HG03135 (cell line): ENCODE measurements around the gene PITX2.

ENCODE experiments used
- ATAC-seq: cut with Tn5 transposase; IDR thresholded peaks from one replicate; pipeline ENCODE4 v1.9.1; 2021; ENCODE audit warnings: mild to moderate bottlenecking, moderate library complexity; ENCODE audit not compliant: unreplicated experiment

PITX2 gene

DNA sequence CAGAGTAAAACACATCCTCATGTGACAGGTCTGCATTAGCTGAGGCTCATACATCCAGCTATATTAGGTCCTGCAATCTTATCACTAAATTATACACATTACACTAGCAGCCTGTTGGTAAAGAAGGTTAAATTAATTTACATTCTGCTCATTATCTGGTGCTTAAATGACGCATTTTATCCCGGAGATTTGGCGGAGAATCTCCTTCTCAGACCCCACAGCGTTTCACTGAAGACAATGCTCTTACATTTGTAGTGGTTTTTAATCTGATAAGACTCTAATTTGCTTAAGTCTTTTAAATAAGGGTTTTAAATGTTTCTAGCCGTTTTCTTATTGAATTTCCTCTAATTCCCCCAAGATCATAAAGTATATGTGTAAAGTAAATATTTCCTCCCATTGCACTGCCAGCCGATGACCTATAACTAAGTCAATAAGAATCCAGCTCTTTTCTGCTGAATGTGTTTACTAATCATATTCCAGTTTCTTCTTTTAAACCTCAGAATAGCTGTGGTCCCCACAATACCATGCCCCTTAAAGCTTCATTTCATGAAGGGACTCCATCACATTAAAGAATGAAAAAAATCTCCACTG lies 2.1 kb upstream of the PITX2 start:
- ATAC-seq: no peak

DNA sequence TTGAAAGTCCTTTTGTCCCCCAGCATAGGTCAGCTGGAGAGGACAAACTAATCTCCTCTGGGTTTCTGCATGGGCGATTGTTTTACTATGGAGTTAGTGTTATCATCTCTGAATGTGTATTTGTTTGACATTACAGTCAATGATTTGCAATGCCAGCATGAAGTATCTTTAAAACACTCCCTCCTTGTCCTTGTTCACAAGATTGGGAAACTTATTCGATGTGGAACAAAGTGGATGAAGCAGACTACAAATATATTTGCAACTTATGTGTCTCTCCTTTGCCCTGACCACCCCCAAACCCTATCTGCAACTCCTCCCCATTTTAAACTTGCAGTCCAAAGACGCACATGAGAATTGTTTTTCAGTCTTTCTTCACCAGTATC lies 1.5 kb upstream of the PITX2 start:
- ATAC-seq: no peak

DNA sequence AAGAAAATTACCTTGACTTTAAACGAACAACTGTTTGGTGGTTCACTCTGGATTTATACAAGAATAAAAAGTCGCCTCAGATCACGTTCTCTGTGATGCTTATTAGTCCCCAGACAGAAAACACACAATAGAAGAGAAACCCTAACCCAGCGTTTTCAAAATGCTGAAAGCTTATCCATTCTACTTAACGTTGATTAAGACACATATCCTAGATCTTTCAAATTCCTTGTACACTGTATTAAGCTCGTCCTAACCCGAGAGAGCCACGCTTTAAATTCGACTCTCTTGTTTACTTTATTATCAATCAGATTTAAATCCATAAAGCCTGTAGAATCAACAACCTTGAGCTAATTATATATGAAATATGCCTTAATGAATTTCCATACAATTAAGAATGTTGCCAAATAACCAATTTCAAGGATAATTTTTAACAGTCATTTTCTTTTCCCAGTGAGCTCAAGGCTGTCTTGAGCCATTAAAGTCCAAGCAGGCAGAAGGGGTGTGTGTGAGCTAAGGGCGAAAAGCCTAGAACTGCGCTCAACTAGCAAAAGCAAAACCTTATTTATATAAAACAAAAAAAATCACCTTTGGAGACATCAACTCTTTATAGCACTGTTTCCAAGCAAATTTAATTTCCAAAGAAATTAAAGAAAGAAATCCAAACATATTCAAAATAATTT lies 981 bp upstream of the PITX2 start:
- no peak for ATAC-seq

DNA sequence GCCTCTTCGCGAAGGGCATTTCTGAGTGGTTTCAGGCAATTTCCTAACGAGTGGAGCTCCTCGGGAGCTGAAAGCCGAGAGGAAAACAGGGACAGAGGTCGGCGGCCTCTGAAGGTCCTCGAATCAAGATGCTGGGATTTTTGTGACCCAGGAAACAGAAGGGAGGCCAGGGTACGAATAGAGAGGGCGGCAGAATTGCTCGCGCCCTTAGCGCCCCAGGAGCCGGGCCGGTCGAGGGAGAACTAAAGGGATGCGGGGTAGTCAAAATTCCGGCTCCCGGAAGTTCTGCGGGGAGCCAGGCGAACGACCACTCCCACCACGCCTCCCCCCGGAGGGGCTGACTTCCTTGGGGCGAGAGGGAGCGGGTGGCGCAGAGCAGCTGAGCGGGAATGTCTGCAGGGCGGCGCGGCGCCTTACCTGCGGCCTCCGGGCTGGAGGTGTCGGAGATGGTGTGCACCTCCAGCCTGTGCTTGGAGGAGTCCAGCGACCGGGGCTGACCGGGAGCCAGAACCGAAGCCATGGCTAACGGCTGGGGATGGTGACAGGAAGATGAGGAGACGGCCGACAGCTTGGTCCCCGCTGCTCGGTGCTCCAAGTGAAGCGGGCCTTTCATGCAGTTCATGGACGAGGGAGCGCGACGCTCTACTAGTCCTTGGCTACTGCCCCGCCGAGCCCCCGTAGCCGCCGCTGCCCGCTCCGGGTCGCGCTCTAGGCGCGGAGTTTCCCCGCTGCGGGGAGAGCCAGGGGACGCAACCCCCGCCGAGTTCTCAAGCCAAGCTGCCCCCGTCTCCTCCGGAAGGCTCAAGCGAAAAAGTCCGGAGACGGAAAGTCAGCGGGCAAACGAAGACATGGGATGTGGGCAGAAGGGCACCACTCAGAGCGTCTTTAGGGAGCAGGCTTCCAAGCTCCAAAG lies 782 bp downstream of the PITX2 start:
- no peak for ATAC-seq

DNA sequence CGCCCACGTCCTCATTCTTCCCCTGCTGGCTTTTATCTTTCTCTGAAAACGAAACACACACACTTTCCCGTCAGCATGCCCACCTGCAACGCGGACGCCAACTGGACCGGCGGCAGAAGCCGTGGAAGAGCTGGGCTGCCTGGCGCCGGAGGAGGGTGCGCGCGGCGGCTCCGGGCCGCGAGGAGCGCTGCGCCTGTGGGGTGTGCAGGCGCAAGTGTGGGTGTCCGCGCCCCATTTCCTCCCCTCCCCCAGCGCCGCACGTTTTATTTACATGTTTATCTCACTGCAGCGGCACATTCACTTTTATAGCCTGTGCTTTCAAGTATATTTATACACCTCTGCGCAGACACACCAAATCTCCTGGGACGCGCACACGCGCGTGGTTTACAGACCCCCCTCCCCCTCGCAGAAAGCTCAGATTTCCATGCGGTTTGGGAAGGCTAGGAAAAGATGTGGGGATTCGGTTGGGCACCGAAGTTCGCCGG lies 1.5 kb downstream of the PITX2 start:
- no peak for ATAC-seq

DNA sequence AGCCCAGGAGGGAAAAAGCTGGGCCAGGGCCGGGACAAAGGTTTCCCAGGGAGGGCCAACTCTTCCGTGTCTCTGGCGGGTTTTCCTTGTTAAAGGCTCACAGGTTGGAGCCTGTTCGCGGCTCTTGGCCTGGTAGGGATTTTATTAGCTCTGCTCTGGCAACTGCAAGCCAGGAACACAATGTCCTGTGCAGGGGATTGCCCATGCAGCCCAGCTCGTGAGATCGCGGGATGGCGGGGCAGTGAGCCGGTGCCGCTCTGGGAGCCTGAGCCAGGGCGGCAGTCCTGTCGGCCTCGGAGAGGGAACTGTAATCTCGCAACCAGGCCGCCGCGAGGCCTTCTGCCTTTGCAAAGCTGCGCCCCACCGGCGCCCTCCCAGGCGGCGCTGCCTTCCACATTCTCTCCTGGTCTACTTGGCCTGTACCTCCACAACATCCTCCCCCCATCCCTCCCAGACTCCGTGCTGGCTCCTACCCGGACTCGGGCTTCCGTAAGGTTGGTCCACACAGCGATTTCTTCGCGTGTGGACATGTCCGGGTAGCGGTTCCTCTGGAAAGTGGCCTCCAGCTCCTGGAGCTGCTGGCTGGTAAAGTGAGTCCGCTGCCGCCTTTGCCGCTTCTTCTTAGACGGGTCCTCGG lies 2.1 kb downstream of the PITX2 start:
- ATAC-seq: no peak

DNA sequence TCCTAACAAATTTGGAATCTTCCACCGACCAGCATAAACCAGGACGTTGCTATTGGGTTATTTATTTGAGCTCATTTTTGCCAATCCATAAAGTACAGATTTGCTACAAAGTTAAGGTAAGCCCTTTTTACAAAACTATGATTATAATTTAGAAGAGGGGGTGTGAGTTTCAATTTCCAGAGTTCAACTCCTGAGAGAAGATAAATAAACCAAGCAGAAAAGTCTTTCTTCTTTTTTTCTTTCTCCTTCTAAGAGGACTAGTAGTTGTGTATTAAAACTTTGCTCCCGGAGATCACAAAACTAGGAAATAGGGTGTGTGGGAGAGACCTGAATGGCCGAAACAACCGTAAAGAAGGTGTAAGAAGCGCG lies 2.6 kb downstream of the PITX2 start:
- no peak for ATAC-seq

DNA sequence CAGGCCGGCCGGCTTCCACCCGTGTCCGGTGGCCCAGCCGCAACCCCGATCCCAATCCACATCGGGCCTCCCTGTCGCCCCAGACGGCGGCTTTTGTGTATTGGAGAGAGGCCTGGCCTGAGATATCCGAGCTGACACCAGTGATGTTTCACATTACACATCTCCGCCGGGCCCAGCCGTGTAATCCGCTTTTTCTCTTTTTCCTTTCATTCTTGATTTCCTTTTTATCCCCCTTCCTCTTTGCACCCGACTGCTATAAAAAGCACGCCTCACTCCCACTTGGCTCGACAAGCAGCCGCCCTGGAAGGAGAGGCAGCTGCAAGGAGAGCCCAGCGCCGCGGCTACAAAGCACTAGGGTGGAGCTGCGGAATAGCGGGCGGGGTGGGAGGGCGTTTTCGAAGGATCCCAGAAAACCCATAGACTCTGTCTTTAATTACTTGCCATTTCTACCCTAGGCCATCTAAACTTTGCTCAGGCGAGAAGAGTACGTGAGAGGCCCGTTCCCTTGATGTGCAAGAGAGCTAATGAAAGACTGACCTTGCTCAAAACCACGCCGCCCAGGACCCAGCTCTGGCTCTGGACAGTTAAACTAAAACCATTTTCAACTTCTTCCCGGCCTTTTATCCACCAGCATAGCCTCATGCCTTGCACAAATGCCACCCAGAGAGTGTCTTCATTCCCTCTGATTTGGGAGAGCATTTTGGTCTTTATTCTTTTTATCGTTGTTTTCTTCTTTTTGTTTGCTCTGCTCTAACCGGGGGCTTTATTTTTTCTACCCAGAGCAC lies 3.2 kb downstream of the PITX2 start:
- ATAC-seq: no peak

DNA sequence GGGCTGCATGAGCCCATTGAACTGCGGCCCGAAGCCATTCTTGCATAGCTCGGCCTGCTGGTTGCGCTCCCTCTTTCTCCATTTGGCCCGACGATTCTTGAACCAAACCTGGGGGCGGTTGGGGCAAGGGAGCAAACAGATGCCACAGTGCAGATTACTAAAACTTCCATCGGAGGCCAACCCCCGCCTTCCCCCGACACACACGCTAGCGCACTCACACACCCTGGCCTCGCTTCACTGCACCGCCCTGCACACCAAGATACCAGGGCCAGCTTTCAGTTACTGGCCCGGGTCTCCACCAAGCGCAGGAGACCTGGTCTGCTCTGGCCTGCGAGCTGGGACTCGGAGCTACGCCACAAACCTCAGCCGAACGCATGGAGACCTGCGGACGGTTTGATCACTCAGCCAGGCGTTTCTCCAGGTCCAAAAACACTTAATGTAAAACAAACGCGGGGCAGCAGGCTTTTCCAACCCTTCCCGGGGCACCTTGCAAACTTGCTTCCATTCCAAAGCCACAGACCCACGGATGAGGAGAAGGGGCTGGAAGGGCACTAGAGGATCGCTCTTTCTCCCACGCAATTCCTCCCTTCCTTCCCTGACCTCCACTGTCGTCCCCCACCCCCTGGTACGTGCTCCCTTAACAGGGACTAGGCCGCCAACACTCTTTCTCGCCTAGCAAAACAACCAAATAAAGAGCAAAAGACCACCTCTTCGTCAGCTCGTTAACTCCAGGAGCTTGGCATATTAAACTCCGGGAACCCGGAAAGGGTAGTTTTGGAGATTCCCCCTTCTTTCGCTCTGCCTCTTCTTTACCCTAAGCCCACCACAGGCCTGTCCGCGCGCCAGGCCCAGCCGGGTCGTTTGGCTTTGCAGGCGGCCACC lies 4.1 kb downstream of the PITX2 start:
- no peak for ATAC-seq

DNA sequence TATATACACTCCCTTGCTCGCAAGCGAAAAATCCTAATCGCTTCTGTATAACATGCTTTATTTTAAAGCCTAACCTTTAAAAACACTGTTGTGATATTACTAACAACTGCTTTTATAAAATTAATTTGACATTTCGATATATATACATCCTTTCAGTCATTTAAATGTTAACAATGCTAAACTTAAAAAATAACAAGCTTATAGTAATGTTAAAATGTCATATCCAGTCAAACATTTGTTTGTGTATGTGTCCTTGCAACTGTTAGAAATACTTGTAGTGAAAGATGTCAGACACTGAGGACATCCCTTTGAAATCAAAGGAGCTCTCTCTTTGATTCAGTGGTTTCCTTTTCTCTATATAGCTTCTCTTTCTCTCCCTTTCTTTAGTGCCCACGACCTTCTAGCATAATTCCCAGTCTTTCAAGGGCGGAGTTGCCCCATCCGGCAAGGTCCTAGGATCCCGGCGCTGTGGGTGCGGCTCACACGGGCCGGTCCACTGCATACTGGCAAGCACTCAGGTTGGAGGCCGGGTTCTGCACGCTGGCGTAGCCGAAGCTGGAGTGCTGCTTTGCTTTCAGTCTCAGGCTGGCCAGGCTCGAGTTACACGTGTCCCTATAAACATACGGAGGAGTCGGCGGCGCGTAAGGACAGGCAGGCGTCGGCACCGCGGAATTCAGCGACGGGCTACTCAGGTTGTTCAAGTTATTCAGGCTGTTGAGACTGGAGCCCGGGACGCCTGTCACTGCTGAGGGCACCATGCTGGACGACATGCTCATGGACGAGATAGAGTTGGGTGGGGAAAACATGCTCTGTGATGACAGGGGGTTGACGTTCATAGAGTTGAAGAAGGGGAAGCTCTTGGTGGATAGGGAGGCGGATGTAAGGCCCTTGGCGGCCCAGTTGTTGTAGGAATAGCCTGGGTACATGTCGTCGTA lies 5.0 kb downstream of the PITX2 start:
- ATAC-seq: no peak

DNA sequence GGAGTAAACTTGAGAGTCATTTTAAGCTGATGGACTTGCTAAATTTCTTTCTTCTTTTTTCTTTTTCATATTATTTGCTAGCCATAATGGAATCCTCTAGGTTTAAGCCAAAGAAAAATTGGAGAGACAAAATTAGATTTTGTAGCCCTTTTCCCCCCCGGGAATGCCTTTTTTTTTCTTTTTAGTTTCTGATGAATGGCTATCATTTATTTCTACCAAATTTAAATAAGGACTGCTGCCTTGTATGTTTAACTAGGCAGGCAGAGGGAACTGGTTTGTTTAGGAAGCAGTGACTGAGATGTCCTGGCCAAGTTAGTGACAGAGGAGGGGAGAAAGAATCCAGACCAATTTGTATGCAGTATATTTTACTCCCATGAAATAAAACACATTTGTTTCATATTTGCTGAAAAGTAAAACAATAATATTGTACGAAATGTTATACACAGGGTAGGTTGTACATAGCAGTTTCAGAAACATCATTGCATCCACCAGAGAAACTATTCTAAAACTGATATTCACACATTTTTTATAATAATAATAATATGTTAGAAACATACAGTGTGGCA lies 5.7 kb downstream of the PITX2 start:
- no peak for ATAC-seq

DNA sequence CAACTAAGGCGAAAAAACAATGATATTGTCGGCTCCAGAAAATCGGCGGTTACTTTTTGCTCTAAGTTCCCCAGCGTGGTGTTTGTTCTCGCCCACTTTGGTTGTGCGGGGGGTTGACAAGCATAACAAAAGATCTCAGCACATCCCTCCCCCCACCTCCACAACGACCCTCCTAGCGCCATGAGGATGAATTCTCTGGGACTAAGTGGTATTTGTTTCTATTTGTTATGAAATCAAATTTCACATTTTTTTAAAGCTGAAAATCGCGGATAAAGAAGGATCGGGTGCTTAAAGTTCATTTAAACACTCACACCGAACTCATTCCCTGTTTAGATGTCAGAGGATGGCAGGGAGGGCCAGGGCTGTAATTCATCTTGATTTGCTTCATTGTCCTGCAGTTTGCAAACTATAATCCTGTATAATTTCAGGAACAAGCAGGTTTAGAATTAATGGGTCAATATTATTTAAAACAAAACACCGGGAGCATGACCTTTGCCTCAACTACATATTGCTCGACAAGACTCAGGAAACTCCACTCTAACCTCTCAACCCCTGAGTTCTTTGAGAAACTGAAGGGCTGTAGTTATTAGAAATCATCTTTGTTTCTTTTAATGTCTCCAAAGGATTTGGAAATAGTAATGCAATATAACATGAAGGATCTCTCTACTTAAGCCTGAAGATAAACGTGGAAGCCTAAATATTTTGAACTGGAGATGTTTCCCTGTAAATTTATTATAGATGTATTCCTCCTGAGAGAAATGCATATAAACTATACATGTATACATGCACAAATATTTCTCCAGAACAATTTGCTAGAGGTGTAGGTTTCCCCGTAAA lies 6.4 kb downstream of the PITX2 start:
- no peak for ATAC-seq

DNA sequence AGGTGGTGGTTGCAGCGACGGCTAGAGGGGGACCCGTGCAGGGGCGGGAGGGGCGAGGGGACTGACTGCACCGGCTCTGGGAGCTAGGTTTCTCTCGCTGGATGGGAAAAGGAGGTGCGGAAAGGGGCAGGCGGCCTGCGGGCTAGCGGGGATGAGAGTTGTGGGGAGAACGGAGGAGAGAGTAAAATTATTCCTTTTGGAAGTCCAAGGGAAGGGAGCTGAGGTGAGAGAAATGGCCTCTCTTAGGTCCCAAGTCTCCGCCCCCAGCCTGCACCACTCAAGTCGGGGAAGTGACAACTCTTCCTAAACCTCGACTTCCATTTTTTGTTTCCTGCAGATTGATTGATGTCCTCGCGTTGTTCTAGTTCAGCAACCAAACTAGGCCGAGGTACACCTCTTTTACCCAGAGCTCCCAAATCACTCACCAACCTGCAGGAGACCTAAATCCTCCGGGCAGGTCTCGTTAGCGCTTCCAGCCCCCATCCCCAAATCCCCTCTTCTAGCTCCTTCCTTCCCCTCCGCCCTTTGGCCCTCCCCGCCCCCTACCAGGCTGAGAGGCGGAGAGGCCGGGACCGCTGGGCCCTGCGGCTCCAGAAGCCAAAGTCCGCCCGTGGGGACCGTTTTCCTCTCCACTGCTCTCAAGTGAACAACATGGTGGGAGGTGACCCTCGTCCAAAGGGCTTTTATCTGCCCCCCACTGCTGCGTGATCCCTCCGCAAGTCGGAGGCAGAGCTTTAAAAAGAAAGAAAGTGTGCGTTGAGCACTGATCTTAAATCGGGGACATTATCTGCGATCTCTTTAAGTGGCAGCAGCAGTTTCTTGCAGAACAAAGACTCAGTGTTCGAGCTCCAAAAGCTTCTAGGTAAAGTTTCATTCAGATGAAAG lies 7.3 kb downstream of the PITX2 start:
- no peak for ATAC-seq

DNA sequence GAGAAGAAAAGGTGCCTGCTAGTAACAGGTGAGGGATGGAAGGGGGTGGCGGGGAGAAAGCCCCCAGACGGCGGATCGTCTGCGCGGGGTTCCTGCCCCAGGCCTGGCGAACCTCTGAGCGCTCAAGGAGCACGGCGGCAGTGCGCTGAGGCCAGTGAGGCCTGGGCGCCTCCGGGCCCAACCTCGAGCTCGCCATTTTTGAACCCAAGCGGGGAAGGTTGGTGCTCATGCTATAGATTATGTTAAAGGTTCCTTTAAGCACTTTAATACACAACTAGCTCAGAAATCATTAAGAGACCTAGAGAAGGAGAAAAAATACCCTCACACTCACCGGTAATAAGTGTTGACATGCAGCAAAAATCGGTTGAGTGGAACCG lies 7.9 kb downstream of the PITX2 start:
- no peak for ATAC-seq

DNA sequence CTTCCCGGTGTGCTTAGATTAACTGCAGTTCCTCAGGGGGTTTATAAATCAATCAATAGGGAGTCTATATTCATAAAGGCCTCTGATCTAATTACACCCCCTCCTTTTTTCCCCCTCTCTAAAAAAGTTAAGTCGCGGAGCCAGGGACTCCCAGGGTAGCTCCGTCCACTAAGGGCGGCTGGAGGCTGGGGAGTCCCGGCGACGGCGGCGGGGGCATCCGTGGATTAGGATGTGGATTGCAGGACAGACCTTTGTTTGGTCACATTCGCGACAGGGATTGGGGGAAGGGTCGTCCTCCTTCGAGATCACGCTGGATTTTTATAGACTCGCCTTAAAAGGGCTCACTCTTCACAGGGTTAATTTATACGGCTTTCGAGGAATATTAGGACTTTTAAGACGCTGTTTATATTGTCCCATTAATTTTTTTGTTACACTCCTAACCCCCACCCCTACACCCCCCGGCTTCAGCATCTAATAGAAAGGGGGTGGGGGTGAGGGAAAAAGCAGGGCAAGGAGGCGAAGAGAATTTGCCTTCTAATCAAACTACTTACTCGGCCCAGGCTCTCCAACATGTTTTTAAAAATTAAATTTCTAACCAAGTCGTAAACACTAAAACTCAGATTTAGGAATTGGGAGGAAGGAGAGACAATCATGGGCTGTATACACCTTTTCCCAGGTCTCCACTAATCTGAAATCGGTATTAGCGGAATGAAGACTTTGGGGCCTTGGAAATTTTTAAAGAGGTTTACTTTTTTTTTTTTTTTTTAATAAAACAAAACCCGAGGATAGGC lies 8.5 kb downstream of the PITX2 start:
- ATAC-seq: no peak

DNA sequence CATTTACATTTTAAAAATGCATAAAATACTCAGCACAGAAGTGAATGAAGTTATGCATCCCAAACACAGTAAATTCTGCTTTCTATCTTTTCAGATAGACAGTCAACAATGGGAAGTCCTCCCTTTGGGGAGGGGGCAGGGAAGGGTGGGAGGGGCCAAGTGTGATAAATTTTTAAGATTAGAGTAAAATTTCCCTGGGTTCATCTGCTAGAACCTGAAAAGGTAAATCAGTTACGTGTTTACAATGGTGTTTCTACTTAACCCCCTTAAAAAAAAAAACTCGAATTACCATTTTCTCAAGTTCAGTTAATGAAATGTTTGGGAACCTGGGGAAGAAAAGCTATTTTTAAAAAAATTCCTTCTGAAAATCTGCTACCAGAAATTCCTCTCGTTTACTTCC lies 9.1 kb downstream of the PITX2 start:
- ATAC-seq: no peak
